H9 (cell line): ENCODE data around the gene SP140L. TPM values are rescaled to one million over a fixed set of nuclear protein-coding genes. Genes with fewer than 3 reads are reported as not detected.

Experiments used
- DNase-seq: peaks from one replicate; pipeline ENCODE4 v3.0.0-alpha.2; 2017
- H2AFZ ChIP-seq: one replicate; pipeline ENCODE4 v1.6.1; 2013; ENCODE audit warnings: mild to moderate bottlenecking, low read length, control low read depth, moderate library complexity
- H2AK5ac ChIP-seq: 2 replicates; pipeline ENCODE4 v1.6.1; 2013; ENCODE audit warnings: low read length, control low read depth, mixed read lengths; ENCODE audit not compliant: insufficient read length
- H2BK120ac ChIP-seq: one replicate; pipeline ENCODE4 v1.6.1; 2013; ENCODE audit warnings: low read depth, mild to moderate bottlenecking, low read length, control low read depth, inconsistent platforms; ENCODE audit not compliant: poor library complexity, severe bottlenecking
- H2BK12ac ChIP-seq: 2 replicates; pipeline ENCODE4 v1.6.1; 2013; ENCODE audit warnings: low read length, control low read depth, mixed read lengths, low read depth; ENCODE audit not compliant: insufficient read length
- H2BK15ac ChIP-seq: 2 replicates; pipeline ENCODE4 v1.6.1; 2013; ENCODE audit warnings: low read depth, low read length, control low read depth
- H2BK20ac ChIP-seq: one replicate; pipeline ENCODE4 v1.6.1; 2013; ENCODE audit warnings: low read depth, mild to moderate bottlenecking, low read length, control low read depth, inconsistent platforms; ENCODE audit not compliant: poor library complexity, severe bottlenecking
- H2BK5ac ChIP-seq: 2 replicates; pipeline ENCODE4 v1.6.1; 2013; ENCODE audit warnings: low read length, control low read depth, mixed read lengths; ENCODE audit not compliant: insufficient read length
- H3K14ac ChIP-seq: 2 replicates; pipeline ENCODE4 v1.6.1; 2013; ENCODE audit warnings: low read length, control low read depth; ENCODE audit not compliant: insufficient read depth
- H3K18ac ChIP-seq: 2 replicates; pipeline ENCODE4 v1.6.1; 2013; ENCODE audit warnings: low read depth, mild to moderate bottlenecking, mixed read lengths, low read length, control low read depth; ENCODE audit not compliant: insufficient read length
- H3K23ac ChIP-seq: 2 replicates; pipeline ENCODE4 v1.6.1; 2013; ENCODE audit warnings: low read length, control low read depth, mixed read lengths, low read depth; ENCODE audit not compliant: insufficient read length
- H3K23me2 ChIP-seq: 2 replicates; pipeline ENCODE4 v1.6.1; 2013; ENCODE audit warnings: low read depth, mild to moderate bottlenecking, mixed read lengths, low read length, control low read depth; ENCODE audit not compliant: insufficient read length, poor library complexity, severe bottlenecking
- H3K27ac ChIP-seq: 2 replicates; pipeline ENCODE4 v1.5.1; 2013; ENCODE audit warnings: low read length, control low read depth, mixed read lengths, low read depth; ENCODE audit not compliant: insufficient read length
- H3K27me3 ChIP-seq: 2 replicates; pipeline ENCODE4 v1.6.1; 2013; ENCODE audit warnings: low read length, control low read depth, inconsistent platforms; ENCODE audit not compliant: insufficient read depth
- H3K4ac ChIP-seq: 2 replicates; pipeline ENCODE4 v1.6.1; 2013; ENCODE audit warnings: low read depth, mild to moderate bottlenecking, control low read depth, inconsistent platforms, low read length, moderate library complexity
- H3K4me1 ChIP-seq: 2 replicates; pipeline ENCODE4 v1.6.1; 2013; ENCODE audit warnings: low read length, control low read depth, inconsistent platforms; ENCODE audit not compliant: insufficient read depth
- H3K4me2 ChIP-seq: 2 replicates; pipeline ENCODE4 v1.6.1; 2013; ENCODE audit warnings: low read length, control low read depth, mixed read lengths; ENCODE audit not compliant: insufficient read length, insufficient read depth
- H3K56ac ChIP-seq: 2 replicates; pipeline ENCODE4 v1.6.1; 2013; ENCODE audit warnings: low read depth, mild to moderate bottlenecking, mixed read lengths, low read length, control low read depth; ENCODE audit not compliant: insufficient read length
- H3K79me1 ChIP-seq: 2 replicates; pipeline ENCODE4 v1.6.1; 2013; ENCODE audit warnings: low read depth, mild to moderate bottlenecking, moderate library complexity, low read length, control low read depth, inconsistent platforms; ENCODE audit not compliant: insufficient read depth, poor library complexity, severe bottlenecking
- H3K79me2 ChIP-seq: 2 replicates; pipeline ENCODE4 v1.6.1; 2013; ENCODE audit warnings: low read length, control low read depth, inconsistent platforms; ENCODE audit not compliant: insufficient read depth
- H3K9ac ChIP-seq: 2 replicates; pipeline ENCODE4 v1.6.1; 2013; ENCODE audit warnings: low read length, control low read depth, mixed read lengths; ENCODE audit not compliant: insufficient read length; ENCODE audit errors: extremely low read depth
- H3K9me3 ChIP-seq: one replicate; pipeline ENCODE4 v1.6.1; 2013; ENCODE audit warnings: low read depth, low read length, inconsistent platforms; ENCODE audit not compliant: control insufficient read depth
- H3T11ph ChIP-seq: one replicate; pipeline ENCODE4 v1.6.1; 2013; ENCODE audit warnings: mild to moderate bottlenecking, low read length, control low read depth, inconsistent platforms
- H4K20me1 ChIP-seq: one replicate; pipeline ENCODE4 v1.6.1; 2013; ENCODE audit not compliant: control insufficient read depth, insufficient read length, insufficient read depth
- H4K5ac ChIP-seq: 2 replicates; pipeline ENCODE4 v1.6.1; 2013; ENCODE audit warnings: low read depth, mild to moderate bottlenecking, mixed read lengths, low read length, control low read depth; ENCODE audit not compliant: insufficient read length
- H4K8ac ChIP-seq: replicated peaks from 2 replicates; pipeline ENCODE4 v1.6.1; 2013; ENCODE audit warnings: low read length, control low read depth, mixed read lengths, low read depth; ENCODE audit not compliant: insufficient read length
- H4K91ac ChIP-seq: 2 replicates; pipeline ENCODE4 v1.6.1; 2013; ENCODE audit warnings: low read depth, mild to moderate bottlenecking, moderate library complexity, mixed read lengths, low read length, control low read depth; ENCODE audit not compliant: insufficient read length
- H3K27ac Mint-ChIP-seq, 3 experiments: 2 replicates in 2 of 3; 3 replicates in 1 of 3; pipeline ENCODE4 v1.8.0; 2020 to 2021; ENCODE audit warnings: mixed read lengths in 3 of 3, mild to moderate bottlenecking in 1 of 3, moderate library complexity in 1 of 3
- H3K27me3 Mint-ChIP-seq: 2 replicates; pipeline ENCODE4 v1.8.0; 2021; ENCODE audit warnings: low read depth, mild to moderate bottlenecking, moderate library complexity, mixed read lengths
- H3K36me3 Mint-ChIP-seq, 3 experiments: 2 replicates in 2 of 3; 3 replicates in 1 of 3; pipeline ENCODE4 v1.8.0; 2020 to 2021; ENCODE audit warnings: low read depth in 3 of 3, mixed read lengths in 3 of 3; ENCODE audit not compliant: insufficient read depth in 1 of 3
- H3K4me1 Mint-ChIP-seq, 2 experiments: 2 replicates each; pipeline ENCODE4 v1.8.0; 2020; ENCODE audit warnings: mixed read lengths in 2 of 2
- H3K4me3 Mint-ChIP-seq, 2 experiments: 2 replicates in 1 of 2; 3 replicates in 1 of 2; pipeline ENCODE4 v1.8.0; 2020 to 2021; ENCODE audit warnings: mild to moderate bottlenecking in 2 of 2, mixed read lengths in 2 of 2, moderate library complexity in 1 of 2
- H3K9me3 Mint-ChIP-seq, 2 experiments: 2 replicates in 1 of 2; 3 replicates in 1 of 2; pipeline ENCODE4 v1.8.0; 2020; ENCODE audit warnings: mild to moderate bottlenecking in 2 of 2, mixed read lengths in 2 of 2, moderate library complexity in 1 of 2
- WGBS: extraction: QIAGEN DNeasy Blood & Tissue Kit; methylation state at CpG from one replicate; pipeline ENCODE4 v1.1.7; 2013; ENCODE audit warnings: missing lambda C conversion rate, low lambda C conversion rate, mixed read lengths; ENCODE audit not compliant: insufficient read length; ENCODE audit errors: extremely low coverage; 5-methylcytosine and 5-hydroxymethylcytosine counted together
- total RNA-seq: library from RNA; stranded (reverse); gene quantifications from 2 replicates; pipeline ENCODE4 v1.2.1, GENCODE V29; 2021
- TF ChIP-seq, protein P1 (sequence below): fragments of 200-600 bp; sonication (generic); conservative IDR thresholded peaks from 3 replicates; pipeline ENCODE4 v1.8.0; 2021; ENCODE audit warnings: antibody characterized with exemption, mild to moderate bottlenecking

The SP140L gene
- total RNA-seq, 1 experiment from 2014 or later, result 1.3 TPM

DNA sequence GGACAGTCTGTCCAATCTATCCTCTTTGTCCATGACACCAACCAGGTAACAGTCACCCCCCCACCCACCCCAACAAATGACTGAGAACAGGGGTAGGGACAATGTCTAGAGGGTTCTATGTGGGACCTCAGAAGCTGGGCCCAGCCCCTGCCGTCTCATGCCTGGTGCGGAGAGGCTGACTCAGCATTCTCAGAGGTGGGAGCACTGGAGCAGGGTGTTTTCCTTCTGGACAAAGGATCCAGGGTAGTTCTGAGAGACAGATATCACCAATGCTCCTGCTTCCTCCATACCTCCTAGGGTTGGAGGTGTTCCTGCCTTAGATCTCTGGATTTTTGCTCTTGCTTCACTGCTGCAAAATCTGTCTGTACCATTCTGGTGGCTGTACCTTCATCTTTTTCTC lies 55.1 kb downstream of the SP140L start:
- Histone ChIP-seq H3K79me2 (no peaks in the 10 kb centered on the region), H3K27ac (no peak overlapping the region), H2BK120ac (no peak overlapping the region), H2BK20ac (no peak overlapping the region), H3T11ph (no peak overlapping the region), H3K27me3 (no peaks in the 10 kb centered on the region), H3K18ac (no peak overlapping the region), H3K79me1 (no peaks in the 10 kb centered on the region), H2BK12ac (no peak overlapping the region), H2AFZ (no peak overlapping the region), H2BK5ac (no peak overlapping the region), H3K4ac (no peak overlapping the region), H3K23ac (no peak overlapping the region), H3K9ac (no peak overlapping the region), H3K14ac (no peak overlapping the region), H3K56ac (no peak overlapping the region), H2AK5ac (no peak overlapping the region), H3K9me3 (no peaks in the 10 kb centered on the region), H4K8ac (no peak overlapping the region), H4K20me1 (no peaks in the 10 kb centered on the region), H4K91ac (no peak overlapping the region), H2BK15ac (no peak overlapping the region), H3K4me2 (no peak overlapping the region), H3K23me2 (no peaks in the 10 kb centered on the region), H3K4me1 (no peaks in the 10 kb centered on the region), H4K5ac (no peak overlapping the region)
- no CpG with 5 or more reads among the region's 2 CpGs for WGBS
- no peaks in the 10 kb centered on the region for H3K4me1 Mint-ChIP-seq
- DNase-seq, result no peak
- TF ChIP-seq, protein P1, sequence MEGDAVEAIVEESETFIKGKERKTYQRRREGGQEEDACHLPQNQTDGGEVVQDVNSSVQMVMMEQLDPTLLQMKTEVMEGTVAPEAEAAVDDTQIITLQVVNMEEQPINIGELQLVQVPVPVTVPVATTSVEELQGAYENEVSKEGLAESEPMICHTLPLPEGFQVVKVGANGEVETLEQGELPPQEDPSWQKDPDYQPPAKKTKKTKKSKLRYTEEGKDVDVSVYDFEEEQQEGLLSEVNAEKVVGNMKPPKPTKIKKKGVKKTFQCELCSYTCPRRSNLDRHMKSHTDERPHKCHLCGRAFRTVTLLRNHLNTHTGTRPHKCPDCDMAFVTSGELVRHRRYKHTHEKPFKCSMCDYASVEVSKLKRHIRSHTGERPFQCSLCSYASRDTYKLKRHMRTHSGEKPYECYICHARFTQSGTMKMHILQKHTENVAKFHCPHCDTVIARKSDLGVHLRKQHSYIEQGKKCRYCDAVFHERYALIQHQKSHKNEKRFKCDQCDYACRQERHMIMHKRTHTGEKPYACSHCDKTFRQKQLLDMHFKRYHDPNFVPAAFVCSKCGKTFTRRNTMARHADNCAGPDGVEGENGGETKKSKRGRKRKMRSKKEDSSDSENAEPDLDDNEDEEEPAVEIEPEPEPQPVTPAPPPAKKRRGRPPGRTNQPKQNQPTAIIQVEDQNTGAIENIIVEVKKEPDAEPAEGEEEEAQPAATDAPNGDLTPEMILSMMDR, result no peak
- no peaks in the 10 kb centered on the region; a peak in 1 of 7 replicates for H3K36me3 Mint-ChIP-seq
- no peak overlapping the region for H3K27ac Mint-ChIP-seq
- no peaks in the 10 kb centered on the region for H3K9me3 Mint-ChIP-seq
- H3K27me3 Mint-ChIP-seq, result no peaks in the 10 kb centered on the region; the same call in 1 of the 2 replicates
- H3K4me3 Mint-ChIP-seq, result no peak overlapping the region
